Measurements from ENCODE around the gene HS6ST3.

DNA sequence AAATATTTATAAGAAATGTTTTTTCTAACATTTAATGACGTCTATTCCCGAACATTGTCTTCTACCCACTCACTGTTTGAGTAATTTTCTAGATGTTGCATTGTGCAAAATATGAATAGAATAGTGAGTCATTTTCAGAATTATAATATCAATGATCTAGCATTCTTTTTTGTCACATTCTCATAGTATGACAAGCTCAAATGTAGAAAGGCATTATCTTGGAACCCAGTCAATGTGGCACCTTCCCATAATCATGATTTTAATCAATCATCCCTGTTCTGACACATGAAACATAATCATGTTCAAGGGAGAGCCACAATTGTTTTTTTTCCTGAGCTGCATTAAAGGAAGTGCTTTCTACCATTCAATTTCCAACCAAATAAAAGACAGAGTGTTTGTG, 638.6 kb downstream of the HS6ST3 start:
- TF ChIP-seq RELA (CRISPR knock-in tag; IDR thresholded peaks at IDR 0.05; ENCODE audit: borderline replicate concordance) (no peak), NR2C2 (CRISPR knock-in tag; IDR thresholded peaks at IDR 0.05) (no peak), ZNF263 (CRISPR knock-in tag; IDR thresholded peaks at IDR 0.05; ENCODE audit: low read depth) (no peak), GABPB1 (CRISPR knock-in tag; IDR thresholded peaks at IDR 0.05) (no peak), NR3C1 (CRISPR knock-in tag; conservative IDR thresholded peaks at IDR 0.05; ENCODE audit: low read depth) (no peak), SP1 (CRISPR knock-in tag; conservative IDR thresholded peaks at IDR 0.05) (no peak), FOXK1 (CRISPR knock-in tag; IDR thresholded peaks at IDR 0.05) (no peak), ESRRA (CRISPR knock-in tag; IDR thresholded peaks at IDR 0.05; ENCODE audit: borderline replicate concordance) (no peak)
- TF ChIP-seq, protein P1, sequence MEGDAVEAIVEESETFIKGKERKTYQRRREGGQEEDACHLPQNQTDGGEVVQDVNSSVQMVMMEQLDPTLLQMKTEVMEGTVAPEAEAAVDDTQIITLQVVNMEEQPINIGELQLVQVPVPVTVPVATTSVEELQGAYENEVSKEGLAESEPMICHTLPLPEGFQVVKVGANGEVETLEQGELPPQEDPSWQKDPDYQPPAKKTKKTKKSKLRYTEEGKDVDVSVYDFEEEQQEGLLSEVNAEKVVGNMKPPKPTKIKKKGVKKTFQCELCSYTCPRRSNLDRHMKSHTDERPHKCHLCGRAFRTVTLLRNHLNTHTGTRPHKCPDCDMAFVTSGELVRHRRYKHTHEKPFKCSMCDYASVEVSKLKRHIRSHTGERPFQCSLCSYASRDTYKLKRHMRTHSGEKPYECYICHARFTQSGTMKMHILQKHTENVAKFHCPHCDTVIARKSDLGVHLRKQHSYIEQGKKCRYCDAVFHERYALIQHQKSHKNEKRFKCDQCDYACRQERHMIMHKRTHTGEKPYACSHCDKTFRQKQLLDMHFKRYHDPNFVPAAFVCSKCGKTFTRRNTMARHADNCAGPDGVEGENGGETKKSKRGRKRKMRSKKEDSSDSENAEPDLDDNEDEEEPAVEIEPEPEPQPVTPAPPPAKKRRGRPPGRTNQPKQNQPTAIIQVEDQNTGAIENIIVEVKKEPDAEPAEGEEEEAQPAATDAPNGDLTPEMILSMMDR (IDR thresholded peaks at IDR 0.05) = no peak

All from WTC11 (cell line).